NCI-H345 treated with DMSO at 0.1 percent for 48 hours (cell line): ENCODE measurements around the gene TBPL2.
"Not testable (repeated sequence)": the region's sequence is repeated elsewhere in the genome, so short reads cannot be mapped to it uniquely, and the experiment has no call there.

Experiments used
- DNase-seq: peaks from one replicate; lab custom pipeline; 2025; ENCODE audit not compliant: unreplicated experiment; lab: John Stamatoyannopoulos, UW

TBPL2 gene

DNA sequence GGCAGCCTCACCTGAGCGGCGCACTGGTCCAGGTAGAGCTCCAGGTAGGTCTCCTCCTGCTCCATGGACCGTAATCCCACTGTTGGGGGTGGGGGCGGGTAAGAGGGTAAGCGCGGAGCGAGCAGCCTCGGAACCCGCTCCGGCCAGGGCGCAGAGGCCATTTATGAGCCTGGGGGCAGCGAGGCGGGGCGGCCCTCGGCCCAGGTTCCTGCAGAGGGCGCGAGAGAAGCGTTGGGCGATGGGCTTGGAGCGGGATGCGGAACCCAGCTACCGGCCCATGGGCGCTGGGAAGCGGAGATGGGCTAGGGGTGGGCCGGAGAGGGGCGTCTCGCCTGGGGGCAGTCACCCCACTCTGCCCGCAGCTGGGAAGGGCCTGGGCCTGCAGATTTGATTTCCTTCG lies at the start of gene TBPL2:
Gene TBPL2, minus strand, starts transcription at position 232 of the 400 bp plus-strand sequence. Its CDS starts 167 bp downstream, at position 65.
- no peak for DNase-seq

- no peak for DNase-seq
Measured at GRCh38 chr14:55488204-55488603, 47.8 kb upstream of the TBPL2 start.

DNA sequence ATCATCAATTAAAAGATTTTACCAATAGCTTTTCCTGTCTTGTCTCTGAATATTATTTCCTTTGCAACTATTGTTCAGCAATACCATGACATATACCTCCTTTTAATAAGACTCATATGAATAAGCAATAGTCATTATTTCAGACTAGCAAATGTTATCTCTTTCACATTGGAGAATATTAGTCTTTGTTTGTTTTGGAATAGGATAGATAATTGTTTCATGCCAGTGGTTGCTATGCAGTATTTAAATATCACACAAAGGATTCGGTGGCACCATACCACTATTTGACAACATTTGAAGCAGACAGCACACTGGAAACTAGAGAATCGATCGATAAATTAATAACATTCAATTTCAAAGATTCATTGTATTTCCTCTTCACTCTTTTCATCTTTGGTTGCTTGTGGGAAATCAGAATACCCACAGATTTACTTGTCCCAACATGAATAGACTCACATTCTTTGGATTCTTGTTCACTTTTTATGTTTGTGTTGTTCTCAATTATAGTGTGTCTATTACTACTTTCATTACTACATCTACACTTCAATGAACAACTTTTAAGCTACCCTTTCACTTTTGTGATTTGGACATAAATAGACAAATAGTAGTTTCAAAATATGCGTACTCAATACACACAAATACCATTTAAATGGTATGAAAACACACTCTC lies 42.7 kb upstream of the TBPL2 start:
- DNase-seq: no peak

DNA sequence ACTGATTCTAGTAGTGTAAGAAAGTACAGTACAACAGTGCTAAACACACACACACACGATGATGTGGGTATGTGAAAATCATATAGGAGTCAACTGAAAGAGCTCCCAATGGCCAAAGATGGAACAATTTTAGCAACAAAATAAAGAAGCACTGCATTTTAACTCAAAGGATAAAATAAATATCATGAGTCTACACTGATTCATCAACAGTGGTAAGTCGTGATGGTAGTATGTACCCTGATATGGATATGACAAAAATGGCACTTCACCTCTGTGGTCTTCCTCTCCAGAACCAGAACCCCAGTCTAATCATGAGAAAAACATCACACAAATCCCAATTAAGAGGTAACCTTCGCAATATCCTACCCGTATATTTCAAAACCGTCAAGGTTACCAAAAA lies 41.4 kb upstream of the TBPL2 start:
- no peak for DNase-seq

DNA sequence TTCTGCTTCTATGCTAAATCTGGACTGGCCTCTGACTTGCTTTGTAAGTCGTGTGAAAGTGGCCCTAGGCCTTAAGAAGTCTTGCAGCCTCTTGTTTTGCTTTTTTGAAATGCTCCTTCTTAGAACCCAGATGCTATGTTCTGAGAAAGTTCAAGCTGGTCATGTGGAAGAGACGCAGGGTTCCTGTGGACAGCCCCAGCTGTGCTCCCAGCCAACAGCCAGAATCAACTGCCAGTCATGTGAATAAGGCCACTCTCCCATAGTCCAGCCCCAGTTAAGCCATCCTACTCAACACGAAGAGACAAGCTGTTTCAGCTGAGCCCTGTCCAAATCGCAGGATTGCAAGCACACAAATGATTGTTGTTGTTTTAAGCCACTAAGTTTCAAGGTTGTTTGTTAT lies 37.3 kb upstream of the TBPL2 start:
- no peak for DNase-seq

- DNase-seq: not testable (repeated sequence)
Measured at GRCh38 chr14:55476448-55476847, 36.0 kb upstream of the TBPL2 start.

- DNase-seq: no peak
Measured at GRCh38 chr14:55473786-55474185, 33.4 kb upstream of the TBPL2 start.

- DNase-seq: no peak
Measured at GRCh38 chr14:55470025-55470424, 29.6 kb upstream of the TBPL2 start.

DNA sequence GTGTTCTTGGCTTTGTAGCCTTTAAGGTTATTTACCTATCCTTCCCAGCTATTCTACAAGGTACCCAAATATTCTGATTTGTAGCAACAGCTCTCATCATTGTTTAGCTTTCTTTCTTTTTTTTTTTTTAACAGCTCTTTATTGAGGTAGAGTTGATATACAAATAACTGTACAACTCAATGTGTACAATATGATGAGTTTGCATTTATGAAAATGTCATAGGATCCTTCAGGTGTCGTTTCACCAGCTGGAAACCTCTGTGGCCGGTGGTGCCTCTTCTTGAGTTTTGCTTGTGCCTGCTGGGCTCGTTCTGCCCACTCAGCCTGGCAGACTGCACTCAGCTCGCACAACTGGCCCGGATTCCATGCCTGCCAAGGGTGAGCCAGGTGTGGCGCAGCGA lies 26.9 kb upstream of the TBPL2 start:
- no peak for DNase-seq

- no peak for DNase-seq
Measured at GRCh38 chr14:55458800-55459515, 18.5 kb upstream of the TBPL2 start.

DNA sequence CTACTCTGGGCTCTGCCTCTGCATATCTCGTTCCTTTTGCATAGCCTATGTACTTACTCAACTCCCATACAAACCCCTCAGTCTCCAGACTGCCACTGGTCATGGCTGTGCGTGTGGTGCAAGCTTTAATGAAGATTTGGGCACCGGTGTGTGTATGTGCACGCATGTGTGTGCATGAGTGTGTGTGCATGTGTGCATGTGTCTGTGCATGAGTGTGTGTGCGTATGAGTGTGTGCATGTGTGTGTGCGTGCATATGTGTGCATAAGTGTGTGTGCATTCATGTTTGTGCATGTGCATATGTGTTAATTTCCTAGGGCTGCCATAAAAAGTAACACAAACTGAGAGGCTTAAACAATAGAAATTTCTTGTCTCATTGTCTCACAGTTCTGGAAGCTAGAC lies 17.1 kb upstream of the TBPL2 start:
- no peak for DNase-seq

GRCh38 chr14:55456411-55456810 lies 16.0 kb upstream of the TBPL2 start:
- not testable (repeated sequence) for DNase-seq

GRCh38 chr14:55454264-55455002 lies 14.0 kb upstream of the TBPL2 start:
- peak; percentile 97 for DNase-seq

- no peak for DNase-seq
Measured at GRCh38 chr14:55451950-55452349, 11.5 kb upstream of the TBPL2 start.

- DNase-seq: no peak
Measured at GRCh38 chr14:55451398-55451797, 11.0 kb upstream of the TBPL2 start.

GRCh38 chr14:55450987-55451386 lies 10.6 kb upstream of the TBPL2 start:
- no peak for DNase-seq

- no peak for DNase-seq
Measured at GRCh38 chr14:55450539-55450938, 10.1 kb upstream of the TBPL2 start.

GRCh38 chr14:55450124-55450523 lies 9.7 kb upstream of the TBPL2 start:
- DNase-seq: no peak

DNA sequence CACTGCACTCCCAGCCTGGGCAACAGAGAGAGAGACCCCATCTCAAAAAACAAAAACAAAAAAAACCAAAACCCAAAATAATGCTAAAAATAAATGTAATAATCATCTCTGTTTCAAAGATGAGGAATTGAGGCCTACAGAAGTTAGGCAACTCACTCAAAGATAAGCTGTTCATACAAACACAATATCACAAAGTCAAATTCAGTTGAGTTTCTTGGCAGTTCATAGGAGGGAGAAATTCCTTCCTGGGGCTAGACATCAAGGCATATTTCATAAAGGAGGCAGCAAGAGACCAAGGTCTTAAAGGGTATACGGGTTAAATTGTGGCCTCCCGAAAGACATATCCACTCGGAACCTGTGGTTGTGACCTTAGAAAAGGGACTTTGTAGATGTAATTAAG lies 8.7 kb upstream of the TBPL2 start:
- no peak for DNase-seq

- no peak for DNase-seq
Measured at GRCh38 chr14:55448141-55448614, 7.8 kb upstream of the TBPL2 start.

- no peak for DNase-seq
Measured at GRCh38 chr14:55446833-55447232, 6.4 kb upstream of the TBPL2 start.
